ENCODE results near the gene HSPBP1.
"Not testable (repeated sequence)": the region's sequence is repeated elsewhere in the genome, so short reads cannot be mapped to it uniquely, and the experiment has no call there.

Gene HSPBP1

GRCh38 chr19:55279770-55280643 is at the start of gene HSPBP1:
TSS of gene HSPBP1 (minus strand) at chr19:55280110. CDS start at chr19:55279608, 502 bp downstream.
- peak; percentile 91 for DNase-seq (ENCODE audit: low read depth)

GRCh38 chr19:55328774-55329318 is 48.9 kb upstream of the HSPBP1 start:
- not testable (repeated sequence) for DNase-seq (ENCODE audit: low read depth)

GRCh38 chr19:55325172-55325571 is 45.3 kb upstream of the HSPBP1 start, which contains the start of gene TMEM150B:
TSS of gene TMEM150B (minus strand) at chr19:55325341. CDS start at chr19:55321036, 4,305 bp downstream.
- DNase-seq (ENCODE audit: low read depth), result no peak

GRCh38 chr19:55324662-55325061 is 44.8 kb upstream of the HSPBP1 start:
- no peak for DNase-seq (ENCODE audit: low read depth)

GRCh38 chr19:55322204-55322885 is 42.4 kb upstream of the HSPBP1 start:
- no peak for DNase-seq (ENCODE audit: low read depth)

GRCh38 chr19:55321466-55322137 is 41.7 kb upstream of the HSPBP1 start:
- DNase-seq (ENCODE audit: low read depth), result no peak

- DNase-seq (ENCODE audit: low read depth), result no peak
Observed at GRCh38 chr19:55320844-55321419, 41.0 kb upstream of the HSPBP1 start.

GRCh38 chr19:55319785-55320184 is 39.9 kb upstream of the HSPBP1 start:
- DNase-seq (ENCODE audit: low read depth), result no peak

GRCh38 chr19:55316646-55317045 is 36.7 kb upstream of the HSPBP1 start:
- DNase-seq (ENCODE audit: low read depth), result no peak

GRCh38 chr19:55315956-55316525 is 36.1 kb upstream of the HSPBP1 start:
- DNase-seq (ENCODE audit: low read depth), result no peak

GRCh38 chr19:55314396-55314795 is 34.5 kb upstream of the HSPBP1 start:
- DNase-seq (ENCODE audit: low read depth), result no peak

GRCh38 chr19:55312621-55313512 is 33.0 kb upstream of the HSPBP1 start:
- DNase-seq (ENCODE audit: low read depth), result no peak

- DNase-seq (ENCODE audit: low read depth), result no peak
Observed at GRCh38 chr19:55311797-55312196, 31.9 kb upstream of the HSPBP1 start.

GRCh38 chr19:55311397-55311796 is 31.5 kb upstream of the HSPBP1 start:
- no peak for DNase-seq (ENCODE audit: low read depth)

- DNase-seq (ENCODE audit: low read depth), result no peak
Observed at GRCh38 chr19:55310498-55310897, 30.6 kb upstream of the HSPBP1 start.

GRCh38 chr19:55309448-55309847 is 29.5 kb upstream of the HSPBP1 start:
- DNase-seq (ENCODE audit: low read depth), result no peak

GRCh38 chr19:55308281-55308680 is 28.4 kb upstream of the HSPBP1 start:
- no peak for DNase-seq (ENCODE audit: low read depth)

GRCh38 chr19:55306712-55307111 is 26.8 kb upstream of the HSPBP1 start:
- DNase-seq (ENCODE audit: low read depth), result no peak

GRCh38 chr19:55305983-55306562 is 26.2 kb upstream of the HSPBP1 start:
- DNase-seq (ENCODE audit: low read depth), result no peak

GRCh38 chr19:55305491-55305890 is 25.6 kb upstream of the HSPBP1 start:
- no peak for DNase-seq (ENCODE audit: low read depth)
